Measurements from ENCODE around the gene RASAL2.

Gene RASAL2

DNA sequence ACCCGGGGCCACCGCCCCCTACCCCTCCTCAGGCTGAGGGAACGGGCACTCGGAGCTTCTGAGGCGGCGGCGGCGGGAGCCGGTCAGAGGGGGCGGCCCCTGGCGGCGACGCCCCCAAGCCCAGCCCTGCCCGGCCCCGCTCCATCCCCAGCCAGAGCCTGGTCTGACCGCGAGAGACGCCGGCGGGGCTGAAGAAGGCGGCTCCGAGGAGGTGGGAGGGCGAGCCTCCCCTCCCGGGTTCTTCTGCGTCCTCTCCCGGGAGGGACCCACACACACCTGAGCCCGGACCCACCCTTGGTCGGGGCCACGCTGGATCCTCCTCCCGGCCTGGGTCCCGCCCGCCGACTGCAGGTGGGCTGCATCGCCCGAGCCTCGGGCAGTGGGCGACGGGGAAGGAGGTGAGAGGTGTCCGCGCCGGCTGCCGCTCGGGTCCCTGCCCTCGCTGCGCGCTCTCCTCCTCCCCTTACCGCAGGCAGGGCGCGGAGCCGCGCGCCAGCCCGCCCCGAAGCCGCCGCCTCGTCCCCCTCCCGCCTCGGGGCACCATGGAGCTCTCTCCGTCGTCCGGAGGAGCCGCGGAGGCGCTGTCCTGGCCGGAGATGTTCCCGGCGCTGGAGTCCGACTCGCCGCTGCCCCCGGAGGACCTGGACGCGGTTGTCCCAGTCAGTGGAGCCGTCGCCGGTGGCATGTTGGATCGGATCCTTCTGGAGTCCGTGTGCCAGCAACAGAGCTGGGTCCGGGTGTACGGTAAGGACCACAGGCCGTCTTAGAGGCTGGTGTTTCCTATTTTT, at the start of gene RASAL2:
RASAL2 (plus strand) TSS at position 154 of the 788 bp plus-strand sequence; CDS start at position 543, 389 bp downstream.
- no peak for DNase-seq (ENCODE audit: low read depth in 1 of 2, low spot score in 1 of 2)

DNA sequence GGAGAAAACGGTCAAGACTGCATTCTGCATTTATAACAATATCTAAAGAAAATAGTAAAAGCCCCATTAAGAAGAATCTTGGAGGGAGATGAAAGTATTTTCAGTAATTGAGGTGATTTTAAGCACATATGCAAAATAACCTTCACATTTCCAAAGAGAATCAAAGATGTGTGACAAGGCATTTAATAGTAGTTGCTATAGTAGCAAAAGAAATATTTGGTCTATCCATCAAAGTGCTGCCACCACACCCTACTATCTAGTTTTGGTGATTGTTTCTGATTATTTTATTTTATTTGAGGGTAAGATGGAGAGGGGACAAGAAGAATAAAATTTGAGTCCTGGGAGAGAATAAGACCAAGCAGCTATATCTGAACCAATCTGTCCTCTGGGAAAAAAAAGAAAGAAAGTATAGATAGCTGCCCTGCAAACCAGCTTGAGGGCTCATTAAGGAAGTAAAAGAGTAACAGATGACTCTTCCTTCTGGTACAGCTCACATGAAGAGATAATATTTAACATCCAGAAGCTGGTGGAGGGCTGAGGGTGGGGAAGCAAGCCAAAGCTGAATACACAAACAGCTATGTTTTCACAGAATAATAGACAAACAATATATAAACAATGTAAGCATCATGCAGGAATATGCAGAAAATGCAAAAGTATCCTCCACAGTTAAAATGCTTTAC, 47.2 kb upstream of the RASAL2 start:
- no peak for DNase-seq (ENCODE audit: low read depth in 1 of 2, low spot score in 1 of 2)

DNA sequence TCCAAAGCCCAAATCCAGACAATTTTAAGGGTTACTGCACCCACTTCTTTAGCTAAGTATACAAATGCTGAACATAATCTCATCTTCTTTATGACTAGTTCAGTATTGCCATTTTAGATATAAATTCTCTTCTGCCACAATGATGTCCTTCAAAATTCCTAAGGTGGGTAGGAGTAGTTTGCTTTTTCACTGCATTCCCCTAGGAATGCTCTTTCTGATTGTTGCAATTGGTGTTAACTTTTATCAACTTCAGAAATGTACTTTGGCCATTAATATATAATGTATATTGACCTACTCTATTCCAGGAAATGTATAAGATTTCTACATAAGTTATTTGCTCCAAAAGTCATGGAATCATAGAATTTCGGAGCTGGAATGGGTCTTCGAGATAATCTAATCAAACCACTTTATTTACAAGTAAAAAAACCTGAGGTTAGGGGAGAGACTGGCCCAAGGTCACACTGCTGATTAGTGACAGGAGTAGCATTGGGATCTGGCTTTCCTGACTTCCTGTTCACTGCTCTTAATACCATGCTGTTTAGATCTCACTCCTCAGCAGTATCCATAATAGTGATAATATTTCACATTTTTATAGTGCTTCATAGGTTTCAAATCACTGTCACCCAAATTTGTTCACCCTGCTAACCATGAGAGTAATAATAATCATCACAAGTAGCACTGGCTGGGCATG, 46.4 kb upstream of the RASAL2 start:
- DNase-seq (ENCODE audit: low read depth in 1 of 2, low spot score in 1 of 2) = no peak

DNA sequence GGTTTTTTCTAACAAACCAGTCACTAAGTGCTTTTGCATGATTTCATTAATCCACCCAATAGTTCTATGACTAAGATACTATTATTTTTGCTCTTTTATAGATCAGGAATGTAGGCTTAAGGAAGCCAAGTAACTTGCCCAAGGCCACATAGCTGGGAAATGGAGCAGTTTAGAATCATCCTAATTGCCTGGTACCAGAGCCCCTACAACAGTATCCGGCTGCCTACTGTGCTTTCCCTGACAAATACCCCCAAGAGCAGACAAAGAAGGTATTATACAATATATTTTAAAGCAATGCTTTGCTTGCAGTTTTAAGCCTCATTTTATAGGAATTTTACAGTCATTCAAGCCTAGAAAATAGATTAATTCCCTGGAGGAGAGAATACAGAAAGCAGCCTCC, 45.5 kb upstream of the RASAL2 start:
- DNase-seq (ENCODE audit: low read depth in 1 of 2, low spot score in 1 of 2) = no peak

DNA sequence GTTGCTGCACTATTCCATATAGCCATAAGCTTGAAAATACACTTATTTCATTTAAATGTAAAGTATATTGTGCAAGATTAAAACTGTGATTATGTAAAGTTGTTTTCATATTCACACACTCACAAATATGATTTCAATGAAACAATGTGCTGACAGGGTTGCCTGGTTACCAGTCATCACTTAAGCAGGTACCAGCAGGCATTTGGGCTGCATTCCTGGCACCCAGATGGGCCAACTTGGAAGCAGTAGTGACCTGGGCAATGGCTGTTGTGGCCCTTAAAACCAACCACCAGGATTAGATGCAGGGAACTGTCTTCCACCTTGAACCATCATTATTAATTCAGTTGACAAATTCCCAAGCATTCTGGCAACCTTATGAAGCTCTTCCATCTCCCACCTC, 45.0 kb upstream of the RASAL2 start:
- no peak for DNase-seq (ENCODE audit: low read depth in 1 of 2, low spot score in 1 of 2)

DNA sequence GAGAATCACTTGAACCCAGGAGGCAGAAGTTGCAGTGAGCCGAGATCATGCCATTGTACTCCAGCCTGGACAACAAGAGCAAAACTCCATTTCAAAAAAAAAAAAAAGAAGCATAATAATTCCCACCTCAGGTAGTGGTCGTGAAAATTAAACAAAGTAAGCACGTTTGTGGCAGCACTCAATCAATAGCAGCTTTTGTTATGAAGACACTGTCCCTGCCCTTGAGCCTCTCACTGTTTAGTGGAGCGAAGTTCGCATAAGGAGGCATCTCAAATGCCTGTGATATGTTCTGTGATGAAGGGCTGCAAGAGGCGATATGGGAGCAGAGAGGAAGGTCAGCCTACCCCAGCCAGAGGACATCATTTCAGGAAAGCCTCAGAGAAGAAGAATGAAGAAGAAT, 43.8 kb upstream of the RASAL2 start:
- DNase-seq (ENCODE audit: low read depth in 1 of 2, low spot score in 1 of 2) = no peak

DNA sequence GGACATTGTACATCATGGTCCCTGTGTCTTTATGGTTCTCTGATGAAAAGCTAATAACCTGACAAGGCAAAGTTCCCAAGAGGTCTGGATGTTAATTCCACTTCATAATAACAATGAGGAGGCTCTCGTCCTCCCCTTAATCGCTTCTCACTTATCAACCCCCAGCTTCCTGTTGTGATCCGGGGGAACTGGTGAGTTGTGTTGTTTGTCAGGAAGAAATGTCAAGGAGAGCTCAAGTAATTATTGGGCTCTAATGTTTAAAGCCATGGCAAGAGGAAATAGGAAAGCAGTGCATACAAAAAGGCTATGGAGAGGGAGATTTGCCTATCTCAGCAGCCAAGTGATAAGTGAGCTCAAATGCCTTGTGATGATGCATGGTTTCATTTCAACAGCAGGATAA, 42.8 kb upstream of the RASAL2 start:
- DNase-seq (ENCODE audit: low read depth in 1 of 2, low spot score in 1 of 2) = no peak

DNA sequence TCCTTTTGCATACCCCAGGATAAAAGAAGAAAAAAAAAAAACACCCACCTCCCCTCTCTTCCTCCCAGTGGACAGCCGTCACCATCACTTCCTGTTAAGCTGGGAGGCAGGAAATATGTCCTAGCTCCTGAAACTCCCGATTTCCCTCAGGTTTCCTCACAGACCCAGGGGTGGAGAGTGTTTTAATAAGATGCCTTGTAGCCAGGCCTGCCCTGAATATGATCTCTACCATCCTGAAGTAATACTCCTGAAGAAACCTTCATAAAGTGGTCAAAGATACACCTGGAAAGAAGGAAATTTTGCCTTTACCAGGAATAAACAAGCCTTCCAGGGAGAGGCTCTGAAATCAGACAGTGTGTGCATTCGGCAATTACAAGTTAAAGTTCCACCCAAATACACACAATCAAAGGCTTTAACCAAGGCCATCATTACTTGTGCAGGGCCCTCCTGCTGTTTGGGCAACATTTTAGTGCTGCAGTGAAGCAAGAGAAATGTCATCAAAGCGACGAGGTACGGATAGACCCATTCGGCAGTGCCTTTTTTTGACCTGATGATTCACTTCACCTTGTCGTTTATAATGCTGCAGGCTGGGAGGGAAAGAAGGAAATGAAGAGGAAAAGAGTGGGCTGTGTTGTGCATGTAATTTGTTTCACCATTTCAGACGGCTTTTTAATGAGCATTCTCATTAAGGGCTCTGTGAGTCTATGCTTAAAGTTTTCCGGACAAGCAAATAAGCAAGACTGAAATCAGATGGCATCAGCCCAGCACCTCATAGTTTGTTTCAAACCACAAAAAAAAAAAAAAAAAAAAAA, 41.0 kb upstream of the RASAL2 start:
- no peak for DNase-seq (ENCODE audit: low read depth in 1 of 2, low spot score in 1 of 2)

DNA sequence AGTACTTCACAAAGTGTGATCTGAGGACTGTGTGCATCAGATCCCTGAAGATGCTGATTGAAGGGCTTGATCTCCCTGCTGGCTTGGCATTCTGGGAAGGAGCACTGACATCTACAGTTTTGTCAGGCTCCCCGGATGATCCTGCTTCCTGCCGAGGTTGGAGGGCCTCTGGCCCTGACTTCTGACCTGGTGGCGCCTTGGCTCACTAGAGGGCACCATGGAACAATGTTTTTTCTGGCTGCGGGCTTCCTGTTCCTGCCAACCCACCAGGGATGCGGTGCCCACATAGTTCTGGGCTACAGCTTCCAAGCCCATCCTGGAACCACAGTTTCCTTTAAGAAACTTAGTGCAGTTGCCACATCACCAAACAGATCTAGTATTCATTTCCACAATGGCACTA, 38.8 kb upstream of the RASAL2 start:
- DNase-seq (ENCODE audit: low read depth in 1 of 2, low spot score in 1 of 2) = no peak

DNA sequence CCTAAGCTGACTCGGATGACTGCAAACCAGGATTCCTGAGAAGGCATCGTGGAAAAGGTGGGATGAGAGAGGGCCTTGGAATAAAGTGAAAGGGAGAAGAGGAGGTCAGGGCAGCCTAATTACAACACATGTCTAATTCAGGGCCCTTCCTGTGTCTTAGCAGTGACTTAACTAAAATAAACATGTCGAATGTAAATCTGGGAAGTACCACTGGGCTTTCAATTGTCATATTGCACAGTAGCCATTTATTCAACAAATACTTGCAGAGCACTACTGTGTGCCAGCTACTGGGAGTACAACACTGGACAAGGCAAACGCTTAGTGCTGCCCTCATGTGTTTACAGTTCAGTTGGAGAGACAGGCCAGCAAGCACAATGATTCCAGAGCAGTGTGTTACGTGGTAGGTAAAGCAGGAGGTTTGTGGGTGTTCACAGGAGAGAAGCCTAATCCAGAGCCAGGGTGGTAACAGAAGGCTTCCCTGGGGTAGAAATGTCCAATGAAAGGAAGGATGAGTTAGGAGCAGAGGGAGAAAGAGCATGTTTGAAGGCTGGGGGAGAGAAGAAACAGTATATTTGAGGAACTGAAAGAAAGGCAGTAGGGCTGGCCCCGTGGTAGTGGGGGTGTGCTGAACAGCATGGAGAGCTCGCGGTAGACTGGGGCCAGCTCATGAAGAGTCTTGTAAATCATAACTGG, 38.0 kb upstream of the RASAL2 start:
- DNase-seq (ENCODE audit: low read depth in 1 of 2, low spot score in 1 of 2) = no peak

DNA sequence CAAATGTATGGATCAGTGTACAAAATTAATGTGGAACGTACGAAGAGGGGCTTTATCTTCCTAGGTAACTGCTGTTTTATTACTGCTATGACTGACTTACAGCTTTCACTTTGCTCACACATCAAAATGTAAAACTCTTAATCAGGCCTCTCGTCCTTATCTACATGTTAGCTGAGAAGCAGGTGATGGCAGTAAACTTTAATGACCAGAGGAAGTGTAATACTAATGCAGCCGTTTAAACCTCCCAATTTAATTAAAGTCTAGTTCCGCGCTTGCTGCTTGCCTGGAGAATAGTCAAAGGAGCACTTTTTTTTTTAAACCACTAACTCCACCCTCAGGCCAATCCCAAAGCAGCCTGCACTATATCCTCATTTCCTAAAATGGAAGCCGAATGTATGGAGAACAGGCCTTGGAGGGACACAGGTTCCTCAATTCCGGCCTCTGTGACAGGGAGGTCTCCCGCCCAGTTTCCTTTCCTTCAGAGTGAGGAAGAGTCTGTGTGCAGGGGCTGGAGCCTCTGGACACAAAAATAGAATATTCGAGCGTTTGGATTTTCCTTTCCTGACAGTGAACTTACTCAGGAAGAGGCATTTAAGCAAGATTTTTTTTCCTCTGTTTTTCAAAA, 36.7 kb upstream of the RASAL2 start:
- no peak for DNase-seq (ENCODE audit: low read depth in 1 of 2, low spot score in 1 of 2)

DNA sequence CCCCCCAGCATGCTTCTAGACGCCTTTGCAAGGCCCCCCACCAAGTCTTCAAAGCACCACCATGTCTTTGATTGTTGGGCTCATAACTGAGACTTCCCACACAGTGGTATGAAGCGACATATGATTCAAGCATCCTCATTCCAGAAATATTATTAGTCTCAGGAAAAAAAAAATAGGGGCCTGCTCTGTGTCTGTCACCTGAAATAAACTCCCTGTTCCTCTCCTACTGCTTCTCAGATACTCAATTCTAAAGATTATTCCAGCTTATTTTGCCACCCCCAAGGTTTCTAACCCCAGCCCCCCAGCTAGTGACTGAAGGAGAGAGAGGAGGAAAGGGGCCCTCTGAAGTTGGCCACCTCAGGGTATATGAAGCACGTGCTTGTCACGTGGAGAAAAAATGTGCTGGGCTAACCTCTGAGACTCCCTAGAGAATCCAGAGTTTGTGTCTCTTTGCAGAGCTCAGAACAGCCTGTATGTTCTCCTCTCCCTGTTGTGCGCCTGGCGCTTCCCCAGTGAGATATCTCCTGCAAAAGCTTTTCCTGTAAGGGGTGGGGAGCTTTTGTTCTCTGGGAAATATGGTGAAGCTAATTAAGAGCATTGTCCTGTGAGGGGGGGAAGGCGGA, 35.9 kb upstream of the RASAL2 start:
- DNase-seq (ENCODE audit: low read depth in 1 of 2, low spot score in 1 of 2) = no peak

DNA sequence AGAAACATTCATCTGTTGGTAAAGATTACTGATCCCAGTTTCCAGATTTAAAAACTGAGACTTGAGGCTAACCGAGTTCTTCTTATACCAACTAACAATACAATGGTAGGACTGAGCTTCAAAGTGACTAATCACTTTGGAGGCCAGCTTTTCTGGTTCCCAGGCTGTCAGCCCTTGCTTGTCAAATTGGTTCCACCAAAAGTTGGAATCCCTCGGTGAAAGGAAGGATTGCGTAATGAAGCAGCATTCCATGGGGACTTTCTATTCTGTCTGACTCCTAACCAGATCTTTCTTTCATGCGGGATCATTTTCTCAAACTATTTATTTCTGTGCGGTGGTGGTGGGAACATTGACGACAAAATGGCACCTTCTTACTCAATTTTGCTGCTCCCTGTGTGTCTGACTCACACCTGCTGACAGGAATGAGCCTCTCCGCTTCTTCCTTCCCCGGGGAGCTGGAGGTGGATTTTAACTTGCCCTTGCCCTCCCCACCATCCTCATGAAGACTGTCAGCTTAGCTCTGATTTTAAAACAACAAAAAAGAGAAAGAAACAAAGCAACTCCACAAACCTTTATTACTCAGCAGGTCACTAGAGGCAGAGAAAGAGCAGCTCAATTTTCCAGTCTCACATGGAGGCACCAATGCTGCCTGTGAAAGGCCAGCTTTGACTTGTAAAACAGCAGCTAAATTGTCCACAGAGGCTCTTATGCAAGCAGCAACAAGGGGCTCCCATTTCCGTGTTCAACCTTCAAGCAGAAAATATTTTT, 32.9 kb upstream of the RASAL2 start:
- no peak for DNase-seq (ENCODE audit: low read depth in 1 of 2, low spot score in 1 of 2)

DNA sequence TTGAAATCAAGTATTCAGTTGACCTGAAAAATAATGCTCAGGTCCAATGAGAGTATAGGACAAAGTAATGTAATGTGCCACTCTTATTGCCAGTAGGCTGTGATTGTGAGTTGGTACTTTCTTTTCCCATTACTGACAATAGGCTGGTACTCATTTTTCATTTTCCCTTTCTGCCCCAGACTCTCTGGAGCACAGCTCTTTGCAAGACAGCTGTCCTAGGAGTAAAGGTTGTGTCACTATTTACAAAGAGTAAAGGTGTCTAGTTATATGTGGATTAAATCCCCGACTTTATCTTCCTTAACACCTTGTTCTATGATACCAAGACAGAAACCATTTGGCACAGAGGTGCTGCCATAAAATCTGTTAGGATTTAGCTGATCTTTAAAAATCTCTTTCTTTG, 32.3 kb upstream of the RASAL2 start:
- DNase-seq (ENCODE audit: low read depth in 1 of 2, low spot score in 1 of 2) = no peak

DNA sequence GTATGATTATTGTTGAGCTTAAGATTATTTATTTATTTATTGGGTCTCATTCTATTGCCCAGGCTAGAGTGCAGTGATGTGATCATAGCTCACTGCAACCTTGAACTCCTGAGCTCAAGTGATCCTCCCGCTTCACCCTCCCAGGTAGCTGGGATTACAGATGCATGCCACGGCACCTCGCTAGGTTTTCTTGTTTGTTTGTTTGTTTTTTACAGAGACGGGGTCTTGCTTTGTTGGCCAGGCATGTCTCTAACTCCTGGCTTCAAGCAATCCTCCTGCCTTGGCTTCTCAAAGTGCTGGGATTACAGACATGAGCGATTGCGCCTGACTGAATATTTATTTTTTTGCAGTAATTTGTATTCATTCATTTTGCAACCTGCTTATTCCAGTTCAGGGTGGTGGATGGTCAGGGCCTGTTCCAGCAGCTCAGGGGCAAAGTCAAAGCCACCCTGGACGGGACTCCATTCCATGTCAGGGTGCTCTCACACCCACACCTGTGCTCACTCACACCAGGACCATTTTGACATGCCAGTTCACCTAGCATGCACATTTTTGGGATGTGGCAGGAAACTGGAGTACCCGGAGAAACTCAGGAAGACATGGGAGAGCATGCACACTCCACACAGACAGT, 29.6 kb upstream of the RASAL2 start:
- DNase-seq (ENCODE audit: low read depth in 1 of 2, low spot score in 1 of 2) = no peak

DNA sequence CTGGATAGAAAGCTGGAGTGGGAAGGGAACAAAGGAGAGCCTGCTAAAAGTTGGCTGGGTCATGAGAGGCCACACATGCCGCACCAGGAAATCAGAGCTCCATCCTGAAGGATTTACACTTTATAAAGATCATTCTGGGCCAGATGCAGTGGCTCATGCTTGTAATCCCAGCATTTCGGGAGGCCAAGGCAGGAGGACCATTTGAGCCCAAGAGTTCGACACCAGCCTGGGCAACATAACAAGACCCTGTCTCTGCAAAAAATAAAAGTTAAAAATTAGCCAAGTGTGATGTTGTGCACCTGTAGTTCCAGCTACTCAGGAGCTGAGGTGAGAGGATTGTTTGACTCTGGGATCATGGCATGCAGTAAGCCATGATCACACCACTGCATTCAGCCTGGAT, 28.7 kb upstream of the RASAL2 start:
- no peak for DNase-seq (ENCODE audit: low read depth in 1 of 2, low spot score in 1 of 2)

DNA sequence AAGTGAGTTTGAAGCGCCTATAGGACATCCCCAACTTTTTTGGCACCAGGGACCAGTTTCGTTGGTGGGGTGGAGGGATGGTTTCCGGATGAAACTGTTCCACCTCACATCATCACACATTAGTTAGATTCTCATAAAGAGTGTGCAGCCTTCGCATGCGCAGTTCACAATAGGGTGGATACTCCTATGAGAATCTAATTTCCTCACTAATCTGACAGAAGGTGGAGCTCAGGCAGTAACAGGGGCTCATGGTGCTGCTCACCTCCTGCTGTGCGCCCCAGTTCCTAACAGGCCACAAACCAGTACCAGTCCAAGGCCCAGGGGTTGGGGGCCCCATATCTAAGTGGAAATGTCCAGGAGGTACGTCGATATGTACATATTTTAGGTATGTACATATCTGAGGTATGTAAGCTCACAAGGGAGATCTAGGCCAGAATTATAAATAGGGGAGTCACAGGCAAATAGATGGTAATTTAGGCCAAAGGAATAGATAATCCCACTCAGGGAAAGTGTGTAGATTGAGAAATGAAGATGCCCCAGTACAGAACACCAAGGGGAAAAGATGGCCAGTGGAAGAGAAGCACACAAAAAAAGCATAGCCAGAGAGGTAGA, 27.5 kb upstream of the RASAL2 start:
- DNase-seq (ENCODE audit: low read depth in 1 of 2, low spot score in 1 of 2) = no peak

DNA sequence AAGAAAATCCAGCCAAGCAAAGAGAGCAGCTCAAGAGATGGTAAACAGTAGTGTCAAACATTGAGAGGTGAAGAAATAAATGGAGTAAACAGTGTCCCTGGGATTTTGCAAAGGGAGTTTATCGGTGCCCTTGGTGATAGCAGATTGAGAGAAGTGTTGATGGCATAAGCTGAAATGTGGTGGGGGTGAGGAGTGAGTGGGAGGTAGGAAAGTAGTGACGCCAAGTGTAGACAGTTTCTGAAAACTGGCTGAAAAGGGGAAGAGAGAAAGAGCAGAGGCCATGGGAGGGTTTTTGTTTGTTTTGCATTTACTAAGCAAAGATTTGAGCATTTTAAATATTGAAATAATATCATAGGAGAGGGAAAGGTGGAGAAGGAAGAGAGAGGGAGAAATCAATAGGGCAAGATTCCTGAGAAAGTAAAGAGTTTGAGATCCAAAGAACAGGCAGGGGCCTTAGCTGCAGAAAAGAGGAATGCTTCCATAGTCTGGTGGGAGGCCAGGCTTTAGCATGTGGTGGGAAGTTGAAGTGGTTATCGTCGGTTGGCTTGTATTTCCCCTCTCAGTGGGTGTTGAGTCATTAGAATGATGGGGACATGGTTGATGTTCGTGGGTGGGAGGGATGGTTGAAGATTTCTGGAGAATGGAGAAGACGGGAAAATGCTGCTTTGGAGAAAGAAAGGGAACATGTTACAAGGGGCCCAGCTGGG, 26.8 kb upstream of the RASAL2 start:
- no peak for DNase-seq (ENCODE audit: low read depth in 1 of 2, low spot score in 1 of 2)
